Measurements from ENCODE around the gene SMG9. TPM values are rescaled to one million over a fixed set of nuclear protein-coding genes. Genes with fewer than 3 reads are reported as not detected.
"Not testable (repeated sequence)": the region's sequence is repeated elsewhere in the genome, so short reads cannot be mapped to it uniquely, and the experiment has no call there.

Gene SMG9
- total and polyA plus RNA-seq, 2 donors (not counting 1 experiment from before 2014, with no cell fraction given): 6.0 to 6.1 TPM

DNA sequence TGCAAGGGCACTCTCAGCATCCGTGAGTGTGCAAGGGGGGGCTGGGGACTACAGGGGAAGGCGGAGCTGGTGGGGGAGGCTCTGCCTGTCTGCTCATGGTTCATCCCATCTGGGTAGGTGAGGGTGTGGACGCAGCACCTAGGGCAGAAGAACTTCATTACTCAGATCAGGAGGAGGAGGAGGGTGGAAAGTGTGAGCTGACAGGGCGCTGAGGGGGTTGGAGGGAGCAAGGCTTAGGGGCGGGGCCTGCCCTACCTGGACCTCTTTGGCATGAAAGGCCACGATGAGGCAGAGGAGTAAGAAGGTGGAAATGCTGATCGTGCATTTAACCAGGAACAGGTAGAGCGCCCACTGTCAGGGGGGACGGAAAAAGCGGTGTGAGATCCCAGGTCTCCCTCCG is 21.5 kb upstream of the SMG9 start:
- H3K79me2 ChIP-seq (ENCODE audit: control insufficient read depth, insufficient read depth, low read length): no peaks in the 10 kb centered on the region
- no peak overlapping the region for H3K4me3 ChIP-seq (replicated peaks in 1 of 4; ENCODE audit: control extremely low read depth in 1 of 4, insufficient read depth in 1 of 4, low read depth in 3 of 4, low read length in 4 of 4)
- H3K9me3 ChIP-seq (ENCODE audit: control insufficient read depth, insufficient read depth, low read depth, low read length): no peaks in the 10 kb centered on the region
- peaks cover 8% of the 10 kb centered on the region for H3K4me1 ChIP-seq (ENCODE audit: control insufficient read depth, extremely low read depth, insufficient read depth, low read length)
- no peak overlapping the region for H3K27ac ChIP-seq (ENCODE audit: insufficient read depth, low read length)
- no peak overlapping the region for H2AFZ ChIP-seq (ENCODE audit: low read length)
- no peak for TF ChIP-seq EZH2 (IDR thresholded peaks at IDR 0.05; ENCODE audit: low read length, missing control alignments)
- TF ChIP-seq, protein P1, sequence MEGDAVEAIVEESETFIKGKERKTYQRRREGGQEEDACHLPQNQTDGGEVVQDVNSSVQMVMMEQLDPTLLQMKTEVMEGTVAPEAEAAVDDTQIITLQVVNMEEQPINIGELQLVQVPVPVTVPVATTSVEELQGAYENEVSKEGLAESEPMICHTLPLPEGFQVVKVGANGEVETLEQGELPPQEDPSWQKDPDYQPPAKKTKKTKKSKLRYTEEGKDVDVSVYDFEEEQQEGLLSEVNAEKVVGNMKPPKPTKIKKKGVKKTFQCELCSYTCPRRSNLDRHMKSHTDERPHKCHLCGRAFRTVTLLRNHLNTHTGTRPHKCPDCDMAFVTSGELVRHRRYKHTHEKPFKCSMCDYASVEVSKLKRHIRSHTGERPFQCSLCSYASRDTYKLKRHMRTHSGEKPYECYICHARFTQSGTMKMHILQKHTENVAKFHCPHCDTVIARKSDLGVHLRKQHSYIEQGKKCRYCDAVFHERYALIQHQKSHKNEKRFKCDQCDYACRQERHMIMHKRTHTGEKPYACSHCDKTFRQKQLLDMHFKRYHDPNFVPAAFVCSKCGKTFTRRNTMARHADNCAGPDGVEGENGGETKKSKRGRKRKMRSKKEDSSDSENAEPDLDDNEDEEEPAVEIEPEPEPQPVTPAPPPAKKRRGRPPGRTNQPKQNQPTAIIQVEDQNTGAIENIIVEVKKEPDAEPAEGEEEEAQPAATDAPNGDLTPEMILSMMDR (conservative IDR thresholded peaks at IDR 0.05 in 1 of 2, IDR thresholded peaks at IDR 0.05 in 1 of 2; ENCODE audit: low read depth in 1 of 2, low read length in 2 of 2): no peak
- no peaks in the 10 kb centered on the region for H3K36me3 ChIP-seq (ENCODE audit: control insufficient read depth, insufficient read depth, low read length)
- DNase-seq (ENCODE audit: low read depth in 2 of 2): no peak
- no peak overlapping the region for H3K9ac ChIP-seq (ENCODE audit: insufficient read depth, low read length)
- H3K4me2 ChIP-seq (ENCODE audit: extremely low read depth, insufficient read depth, low read length): no peak overlapping the region
- H3K27me3 ChIP-seq (ENCODE audit: control insufficient read depth, insufficient read depth, low read length): peaks cover 2% of the 10 kb centered on the region
- H4K20me1 ChIP-seq (ENCODE audit: control insufficient read depth, extremely low read depth, insufficient read depth, low read length): no peaks in the 10 kb centered on the region

DNA sequence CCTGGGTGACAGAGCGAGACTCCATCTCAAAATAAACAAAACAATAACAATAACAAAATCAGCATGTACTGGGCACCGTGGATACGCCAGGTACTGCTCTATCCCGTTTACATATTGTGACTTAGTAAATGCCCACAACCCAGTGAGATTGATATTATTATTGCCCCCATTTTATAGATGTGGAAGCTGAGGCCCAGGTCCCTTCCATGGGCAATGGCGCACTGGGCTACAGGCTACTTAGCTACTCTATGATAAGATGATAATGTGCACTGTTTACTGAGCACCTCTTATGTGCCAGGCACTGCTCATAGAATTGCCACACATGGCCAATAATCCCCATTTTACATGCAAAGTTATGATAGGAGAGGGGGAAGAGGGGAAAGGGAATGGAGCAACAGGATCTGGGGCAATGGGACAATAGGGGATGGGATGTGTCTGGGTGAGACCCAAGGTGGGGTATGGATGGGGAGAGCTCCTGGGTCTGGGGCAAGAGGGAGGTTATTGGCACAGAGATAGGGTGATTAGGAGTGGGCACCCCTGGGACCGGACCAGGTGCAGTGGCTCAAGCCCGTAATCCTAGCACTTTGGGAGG is 20.6 kb upstream of the SMG9 start:
- H3K36me3 ChIP-seq (ENCODE audit: control insufficient read depth, insufficient read depth, low read length): no peaks in the 10 kb centered on the region
- no peaks in the 10 kb centered on the region for H3K79me2 ChIP-seq (ENCODE audit: control insufficient read depth, insufficient read depth, low read length)
- TF ChIP-seq, protein P1 (conservative IDR thresholded peaks at IDR 0.05 in 1 of 2, IDR thresholded peaks at IDR 0.05 in 1 of 2; ENCODE audit: low read depth in 1 of 2, low read length in 2 of 2): no peak
- no peak for TF ChIP-seq EZH2 (IDR thresholded peaks at IDR 0.05; ENCODE audit: low read length, missing control alignments)
- H3K4me2 ChIP-seq (ENCODE audit: extremely low read depth, insufficient read depth, low read length): no peak overlapping the region
- H3K4me3 ChIP-seq (replicated peaks in 1 of 4; ENCODE audit: control extremely low read depth in 1 of 4, insufficient read depth in 1 of 4, low read depth in 3 of 4, low read length in 4 of 4): no peak overlapping the region
- H3K27ac ChIP-seq (ENCODE audit: insufficient read depth, low read length): no peak overlapping the region
- no peak overlapping the region for H2AFZ ChIP-seq (ENCODE audit: low read length)
- DNase-seq (ENCODE audit: low read depth in 2 of 2): no peak
- peaks cover 2% of the 10 kb centered on the region for H3K27me3 ChIP-seq (ENCODE audit: control insufficient read depth, insufficient read depth, low read length)
- H3K4me1 ChIP-seq (ENCODE audit: control insufficient read depth, extremely low read depth, insufficient read depth, low read length): peaks cover 4% of the 10 kb centered on the region
- H4K20me1 ChIP-seq (ENCODE audit: control insufficient read depth, extremely low read depth, insufficient read depth, low read length): no peaks in the 10 kb centered on the region
- H3K9me3 ChIP-seq (ENCODE audit: control insufficient read depth, insufficient read depth, low read depth, low read length): no peaks in the 10 kb centered on the region
- H3K9ac ChIP-seq (ENCODE audit: insufficient read depth, low read length): no peak overlapping the region

DNA sequence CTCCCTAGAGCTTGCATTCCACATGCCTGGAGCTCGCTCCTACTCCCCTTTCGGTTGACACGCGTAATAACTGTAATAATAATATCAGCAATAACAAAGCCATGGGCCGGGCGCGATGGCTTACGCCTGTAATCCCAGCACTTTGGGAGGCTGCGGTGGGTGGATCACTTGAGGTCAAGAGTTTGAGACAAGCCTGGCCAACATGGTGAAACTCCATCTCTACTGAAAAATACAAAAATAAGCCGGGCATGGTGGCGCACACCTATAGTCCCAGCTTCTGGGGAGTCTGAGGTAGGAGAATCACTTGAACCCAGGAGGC is 20.1 kb upstream of the SMG9 start:
- not testable (repeated sequence) for H3K79me2 ChIP-seq (ENCODE audit: control insufficient read depth, insufficient read depth, low read length); H3K9ac ChIP-seq (ENCODE audit: insufficient read depth, low read length); DNase-seq (ENCODE audit: low read depth in 2 of 2); H3K9me3 ChIP-seq (ENCODE audit: control insufficient read depth, insufficient read depth, low read depth, low read length); H3K36me3 ChIP-seq (ENCODE audit: control insufficient read depth, insufficient read depth, low read length); H3K27me3 ChIP-seq (ENCODE audit: control insufficient read depth, insufficient read depth, low read length); H4K20me1 ChIP-seq (ENCODE audit: control insufficient read depth, extremely low read depth, insufficient read depth, low read length); H3K27ac ChIP-seq (ENCODE audit: insufficient read depth, low read length); H3K4me1 ChIP-seq (ENCODE audit: control insufficient read depth, extremely low read depth, insufficient read depth, low read length)
- Histone ChIP-seq H3K4me2 (ENCODE audit: extremely low read depth, insufficient read depth, low read length) (peak overlapping the region; percentile 68), H2AFZ (ENCODE audit: low read length) (peak overlapping the region; percentile 36), H3K4me3 (replicated peaks in 1 of 4; ENCODE audit: control extremely low read depth in 1 of 4, insufficient read depth in 1 of 4, low read depth in 3 of 4, low read length in 4 of 4) (peak overlapping the region in 2 of 4 experiments; percentile 27 to 30)

Measured in fibroblast of lung (primary cell).